HG02884 (cell line): ENCODE measurements around the gene KRT16.
"Not testable (repeated sequence)": the region's sequence is repeated elsewhere in the genome, so short reads cannot be mapped to it uniquely, and the experiment has no call there.

Source experiments
- ATAC-seq: cut with Tn5 transposase; IDR thresholded peaks from one replicate; pipeline ENCODE4 v1.9.1; 2021; ENCODE audit warnings: mild to moderate bottlenecking, moderate library complexity; ENCODE audit not compliant: unreplicated experiment

Gene KRT16

DNA sequence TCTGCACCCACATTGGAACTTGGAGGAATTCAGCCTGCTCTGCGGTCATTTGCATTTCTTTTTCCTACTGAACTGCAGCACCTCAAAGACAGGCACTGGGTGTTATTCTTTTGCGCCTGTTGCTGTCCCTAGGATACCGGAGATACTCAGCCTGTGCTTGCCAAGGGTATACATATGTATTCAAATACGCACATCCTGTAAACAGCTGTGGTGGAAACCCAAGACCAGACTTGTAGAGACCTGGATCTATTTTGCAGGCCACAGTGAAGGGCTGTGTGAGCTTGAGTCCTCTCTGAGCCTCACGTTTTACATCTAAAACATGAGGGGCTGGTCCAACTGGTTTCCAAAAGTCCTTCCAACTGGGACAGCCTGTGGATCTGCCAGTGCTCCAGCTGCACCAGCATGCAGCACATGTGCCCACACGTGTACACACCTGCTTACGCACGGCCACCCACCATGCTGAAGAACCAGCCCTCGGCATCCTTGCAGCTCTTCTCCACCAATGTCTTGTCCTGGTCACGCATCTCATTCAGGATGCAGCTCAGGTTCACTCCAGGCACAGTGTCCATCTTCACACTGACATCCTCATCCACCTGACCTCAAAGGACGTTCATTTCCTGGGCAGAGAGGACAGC, 16.2 kb upstream of the KRT16 start:
- ATAC-seq, result not testable (repeated sequence)

DNA sequence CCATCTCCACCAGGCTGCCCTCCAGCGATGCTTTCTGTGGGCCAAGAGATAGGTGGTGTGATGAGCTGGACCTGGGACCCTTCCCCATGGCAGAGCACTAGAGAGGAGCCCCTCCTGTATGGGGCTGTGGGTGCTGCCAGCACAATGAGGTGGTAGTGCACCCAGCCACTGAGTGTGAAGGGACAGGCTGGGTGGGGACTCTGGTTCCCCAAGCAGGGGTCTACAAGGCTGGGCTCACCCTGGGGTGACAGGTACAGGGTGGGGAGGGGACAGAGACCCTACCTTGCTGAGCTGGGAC, 15.5 kb upstream of the KRT16 start:
- ATAC-seq, result not testable (repeated sequence)

DNA sequence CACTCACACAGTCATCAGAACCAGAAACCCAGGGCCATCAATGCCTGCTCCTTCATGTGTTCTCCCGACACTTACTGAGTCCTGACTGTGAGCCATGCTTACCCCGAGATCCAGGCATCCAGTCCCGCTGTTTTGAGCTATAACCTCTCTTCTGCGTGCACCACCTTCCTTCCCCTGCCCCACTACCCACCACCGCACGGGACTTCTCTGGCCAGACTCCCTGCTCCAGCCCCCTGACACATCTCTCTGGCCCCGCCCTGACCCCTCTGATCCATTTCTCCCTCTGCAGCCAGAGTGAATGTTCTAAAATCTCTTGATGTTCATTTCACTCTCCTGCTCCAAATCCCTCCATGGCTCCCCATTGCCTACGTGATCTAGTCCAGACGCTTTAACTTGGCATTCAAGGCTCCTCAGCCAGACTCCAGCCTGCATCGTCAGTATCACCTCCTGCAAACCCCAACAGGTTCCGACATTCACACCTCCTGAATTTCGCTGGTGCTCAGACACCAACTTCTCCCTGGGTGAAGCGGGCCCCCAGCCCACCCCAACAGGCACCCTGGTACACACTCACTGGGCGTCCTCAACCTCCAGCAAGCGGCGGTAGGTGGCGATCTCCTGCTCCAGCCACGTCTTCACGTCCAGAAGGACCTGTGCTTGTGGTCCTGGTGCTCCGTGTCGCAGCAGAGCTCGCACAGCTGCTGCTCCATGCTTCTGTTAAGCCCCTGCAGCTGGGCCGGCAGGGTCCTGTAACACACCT, 14.9 kb upstream of the KRT16 start:
- ATAC-seq, result no peak

DNA sequence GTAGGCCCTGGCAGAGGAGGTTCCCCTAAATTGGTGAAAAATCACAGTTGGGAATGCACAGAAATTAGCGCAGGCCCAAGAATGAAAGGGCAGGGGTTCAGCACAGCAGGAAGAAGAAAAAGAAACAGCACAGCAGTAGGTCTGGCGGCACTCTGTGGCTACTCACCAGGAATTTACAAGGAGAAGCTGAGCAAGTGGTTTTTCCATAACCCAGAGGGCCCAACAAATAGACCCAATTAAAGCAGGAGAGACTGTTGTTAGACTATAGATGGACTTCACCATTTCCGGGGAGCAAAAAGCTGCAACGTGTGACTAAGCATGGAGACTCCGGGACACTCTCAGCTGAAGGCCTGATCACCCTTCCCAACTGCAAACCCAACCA, 14.3 kb upstream of the KRT16 start:
- ATAC-seq, result not testable (repeated sequence)

DNA sequence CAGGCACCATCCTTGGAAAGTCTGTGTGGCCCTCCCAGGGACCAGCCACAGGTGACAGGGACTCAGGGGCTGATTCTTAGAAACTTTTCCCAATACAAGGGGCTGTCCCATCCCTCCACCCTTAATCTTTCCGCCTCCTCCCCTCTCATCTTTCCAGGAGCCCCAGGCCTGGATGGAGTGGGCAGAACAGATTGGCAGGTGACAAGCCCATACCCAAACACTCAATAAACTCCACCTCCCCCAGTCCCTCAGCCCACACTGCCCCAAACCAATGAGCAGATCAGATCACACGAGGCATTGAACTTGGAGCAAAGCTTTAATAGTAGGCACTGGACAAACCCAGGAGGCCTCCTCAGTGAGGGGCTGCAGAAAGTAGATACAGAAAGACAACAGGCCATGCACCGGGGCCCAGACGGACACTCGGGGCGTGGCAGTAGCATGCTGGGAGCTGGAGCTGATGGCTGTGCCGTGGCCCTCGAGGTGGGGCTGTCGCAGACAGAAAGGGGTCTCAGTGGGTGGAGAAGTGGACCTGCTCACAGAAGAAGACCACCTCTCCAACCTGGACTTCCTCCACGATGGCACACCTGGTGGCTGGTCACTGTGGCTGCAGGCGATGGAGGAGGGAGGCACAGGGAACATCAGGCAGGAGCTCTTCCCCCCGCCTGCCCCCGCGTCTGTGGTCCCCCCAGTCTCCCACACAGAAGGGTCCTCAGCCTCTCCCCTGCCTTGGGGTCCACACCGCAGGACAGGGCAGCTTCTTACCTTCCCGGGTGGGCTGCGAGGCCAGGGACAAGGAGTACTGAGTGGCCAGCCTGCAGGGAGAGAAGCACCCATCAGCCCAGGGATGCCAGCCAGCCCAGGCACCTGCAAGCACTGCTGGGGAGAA, 13.7 kb upstream of the KRT16 start:
- not testable (repeated sequence) for ATAC-seq

DNA sequence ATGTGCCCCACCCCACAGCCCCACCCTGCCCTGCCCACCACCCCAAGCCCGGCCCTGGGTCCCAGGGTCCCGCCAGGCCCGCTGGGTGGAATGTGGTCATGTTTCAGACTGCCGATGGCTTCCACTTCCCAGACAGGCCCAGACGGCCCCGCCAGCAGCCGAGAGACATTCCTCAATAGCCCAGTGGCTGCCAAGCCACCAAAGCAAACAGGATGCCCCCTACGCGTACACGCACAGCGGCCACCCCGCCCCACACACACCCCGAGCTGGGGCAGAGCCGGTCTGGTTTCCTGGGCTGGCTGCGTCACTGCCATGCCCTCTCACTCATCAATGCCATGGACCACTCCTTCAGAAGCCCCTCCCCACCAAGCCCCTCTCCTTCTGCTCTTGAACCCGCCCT, 13.0 kb upstream of the KRT16 start:
- no peak for ATAC-seq

DNA sequence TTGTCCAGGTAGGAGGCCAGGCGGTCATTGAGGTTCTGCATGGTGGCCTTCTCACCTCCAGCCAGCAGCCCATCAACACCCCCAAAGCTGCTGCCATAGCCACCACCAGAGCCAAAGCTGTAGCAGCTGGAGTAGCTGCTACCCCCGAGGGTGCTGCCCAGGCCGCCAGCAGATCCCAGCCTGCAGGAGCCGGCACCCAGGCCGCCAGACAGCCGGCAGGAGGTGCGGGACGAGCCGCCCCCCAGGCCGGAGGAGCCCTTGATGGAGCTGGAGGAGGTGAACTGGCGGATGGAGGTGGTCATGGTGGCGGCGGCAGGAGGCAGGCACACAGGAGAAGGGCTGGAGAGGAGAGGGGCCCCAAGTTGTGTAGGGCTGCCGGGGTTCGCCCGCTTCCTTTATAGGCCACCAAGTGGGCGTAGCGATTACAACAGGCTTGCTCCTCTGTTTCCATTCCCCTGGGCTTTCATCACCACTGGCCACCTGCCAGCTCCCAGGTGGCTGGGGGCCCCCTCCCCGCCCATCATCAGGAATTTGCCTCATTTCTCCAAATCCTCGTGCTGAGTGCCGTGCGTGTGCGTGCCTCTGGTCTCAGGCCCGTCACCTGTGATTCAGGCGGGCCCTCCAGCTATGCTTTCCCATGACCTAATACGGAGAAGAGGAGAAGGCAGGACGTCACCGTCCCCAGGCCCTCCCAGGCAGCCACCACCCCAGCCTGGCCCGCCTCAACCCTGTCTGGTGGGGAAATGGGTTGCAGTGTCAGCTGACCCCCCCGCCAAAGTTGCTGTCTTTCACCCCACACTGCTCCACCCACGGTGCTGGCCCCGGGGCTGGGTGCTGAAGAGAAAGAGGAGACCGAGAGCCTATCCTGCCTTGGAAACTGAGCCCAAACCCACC, 11.9 kb upstream of the KRT16 start, which contains the start of gene KRT17:
TSS of gene KRT17 (minus strand) at position 368 of the 894 bp plus-strand sequence. CDS start at position 302, 66 bp downstream.
- ATAC-seq, result no peak

DNA sequence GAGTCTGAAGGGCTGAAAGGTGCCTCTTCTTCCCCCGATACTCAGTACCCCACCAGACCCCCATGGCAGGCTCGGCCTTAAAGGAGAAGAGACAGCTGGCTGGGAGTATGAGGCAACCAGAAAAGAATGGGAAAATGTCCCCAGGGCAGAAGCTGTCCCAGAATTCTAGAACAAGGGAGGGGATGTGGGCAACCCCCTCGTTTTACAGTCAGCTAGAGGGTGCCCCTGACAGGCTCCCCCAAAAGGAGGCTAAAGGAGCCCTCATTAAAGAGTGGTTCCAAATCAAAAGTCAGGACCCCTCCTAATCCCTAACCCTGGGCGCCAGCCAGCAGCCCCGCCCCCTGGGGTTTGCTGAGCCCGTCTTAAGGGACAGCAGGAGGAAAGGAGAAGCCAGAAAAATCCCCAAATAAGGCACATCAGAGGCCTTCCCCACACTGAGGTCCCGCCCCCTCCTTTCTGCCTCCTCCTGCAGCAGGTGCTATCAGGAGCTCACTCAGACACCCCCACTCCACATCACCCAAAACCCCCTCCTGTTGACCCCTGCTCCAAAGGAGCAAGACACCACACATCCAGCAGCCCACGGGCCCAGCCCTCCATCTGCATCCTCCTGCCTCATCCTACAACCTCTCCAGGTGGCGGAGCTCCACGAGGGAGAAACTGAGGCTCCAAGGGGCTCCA, 10.8 kb upstream of the KRT16 start:
- not testable (repeated sequence) for ATAC-seq

DNA sequence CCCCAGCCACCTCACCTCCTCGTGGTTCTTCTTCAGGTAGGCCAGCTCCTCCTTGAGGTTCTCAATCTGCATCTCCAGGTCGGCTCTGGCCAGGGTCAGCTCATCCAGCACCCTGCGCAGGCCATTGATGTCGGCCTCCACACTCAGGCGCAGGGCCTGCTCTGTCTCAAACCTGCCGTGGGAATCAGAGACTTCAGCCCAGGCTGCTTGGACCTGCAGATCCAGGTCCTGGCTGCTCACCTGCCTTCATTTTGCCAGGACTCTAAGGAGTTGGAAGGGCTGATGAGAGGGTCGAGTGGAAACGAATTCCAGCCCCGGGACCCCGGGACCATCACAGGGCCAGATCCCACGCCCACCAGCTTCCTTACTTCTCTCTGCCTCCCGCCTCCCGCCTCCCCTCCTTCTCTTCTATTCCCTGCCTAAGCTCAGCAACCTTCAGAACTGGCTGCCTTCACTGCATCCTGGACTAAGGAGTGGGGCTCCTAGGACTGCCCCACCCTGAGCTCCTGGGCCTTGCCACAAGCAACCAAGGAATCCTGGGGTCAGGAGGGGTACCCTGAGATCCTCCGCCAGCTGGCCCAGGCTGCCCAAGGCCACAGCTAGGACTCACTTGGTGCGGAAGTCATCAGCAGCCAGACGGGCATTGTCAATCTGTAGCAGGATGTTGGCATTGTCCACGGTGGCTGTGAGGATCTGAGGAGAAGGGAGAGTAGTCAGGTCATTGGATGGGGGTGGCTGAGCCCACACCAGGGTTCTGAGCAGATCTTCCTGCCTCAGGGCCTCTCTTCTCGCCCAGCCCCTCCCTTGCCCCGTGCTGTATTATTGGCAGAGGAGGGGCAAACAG, 10.0 kb upstream of the KRT16 start:
- ATAC-seq, result not testable (repeated sequence)

DNA sequence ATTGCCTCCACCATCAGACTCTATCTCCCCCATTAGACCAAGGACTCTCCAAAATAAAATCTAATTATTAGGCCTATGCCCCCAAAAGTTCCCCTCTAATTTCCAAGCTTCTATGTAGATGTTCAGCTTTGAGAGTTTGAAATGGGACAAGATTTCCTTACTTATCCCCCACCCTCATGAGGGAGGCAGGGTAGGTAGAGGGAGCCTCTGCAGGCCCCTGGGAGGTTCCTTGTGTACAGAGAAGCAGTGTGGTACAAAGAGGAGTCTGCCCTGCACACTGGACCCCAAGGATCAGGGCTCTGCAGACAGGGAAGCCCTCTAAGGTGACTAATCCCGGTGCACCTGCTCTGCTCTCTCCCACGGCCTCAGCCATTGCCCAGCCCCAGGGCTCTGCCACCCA, 9.3 kb upstream of the KRT16 start:
- ATAC-seq, result no peak

DNA sequence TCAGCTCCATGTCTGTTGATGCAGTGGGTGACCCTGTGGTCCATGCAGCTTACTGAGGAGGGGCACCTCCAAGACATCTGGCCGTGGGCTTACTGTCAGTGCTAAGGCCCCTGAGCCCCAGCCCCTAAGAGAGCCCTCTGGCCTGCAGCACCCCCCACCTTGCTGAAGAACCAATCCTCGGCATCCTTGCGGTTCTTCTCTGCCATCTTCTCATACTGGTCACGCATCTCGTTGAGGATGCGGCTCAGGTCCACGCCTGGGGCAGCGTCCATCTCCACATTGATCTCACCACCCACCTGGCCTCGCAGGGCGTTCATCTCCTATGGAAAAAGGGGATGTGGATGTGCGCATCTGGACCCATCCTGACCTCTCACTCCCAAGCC, 8.9 kb upstream of the KRT16 start:
- ATAC-seq, result not testable (repeated sequence)

DNA sequence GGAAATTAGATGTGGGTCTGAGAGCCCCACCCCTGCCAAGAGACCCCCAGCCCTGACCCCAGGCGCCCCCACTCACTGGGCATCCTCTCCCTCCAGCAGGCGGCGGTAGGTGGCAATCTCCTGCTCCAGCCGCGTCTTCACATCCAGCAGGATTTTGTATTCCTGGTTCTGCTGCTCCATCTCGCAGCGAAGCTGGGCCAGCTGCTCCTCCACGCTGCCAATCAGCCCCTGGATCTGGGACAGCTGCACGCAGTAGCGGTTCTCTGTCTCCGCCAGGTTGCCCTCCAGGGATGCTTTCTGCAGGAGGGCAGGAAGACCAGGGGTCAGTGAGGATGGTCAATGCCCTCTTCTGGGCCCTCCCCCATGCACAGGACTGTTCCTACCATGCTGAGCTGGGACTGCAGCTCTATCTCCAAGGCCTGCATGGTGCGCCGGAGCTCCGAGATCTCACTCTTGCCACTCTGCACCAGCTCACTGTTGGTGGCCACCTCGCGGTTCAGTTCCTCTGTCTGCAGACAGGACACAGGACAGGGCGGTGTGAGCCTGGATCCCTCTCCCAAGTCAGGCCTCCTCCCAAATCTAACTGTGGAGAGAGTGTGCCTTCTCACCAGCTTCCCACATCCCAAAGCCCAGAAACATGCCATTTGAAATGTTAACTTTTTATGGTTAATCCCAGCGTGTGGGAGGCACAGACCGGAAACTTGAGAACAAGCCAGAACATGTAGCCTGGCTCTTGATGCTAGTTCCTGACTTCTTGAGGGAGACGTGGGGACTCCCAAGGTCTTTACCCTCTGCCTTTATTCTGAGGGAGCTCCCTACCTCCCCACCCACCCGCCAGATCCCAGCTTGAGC, 8.2 kb upstream of the KRT16 start:
- no peak for ATAC-seq

DNA sequence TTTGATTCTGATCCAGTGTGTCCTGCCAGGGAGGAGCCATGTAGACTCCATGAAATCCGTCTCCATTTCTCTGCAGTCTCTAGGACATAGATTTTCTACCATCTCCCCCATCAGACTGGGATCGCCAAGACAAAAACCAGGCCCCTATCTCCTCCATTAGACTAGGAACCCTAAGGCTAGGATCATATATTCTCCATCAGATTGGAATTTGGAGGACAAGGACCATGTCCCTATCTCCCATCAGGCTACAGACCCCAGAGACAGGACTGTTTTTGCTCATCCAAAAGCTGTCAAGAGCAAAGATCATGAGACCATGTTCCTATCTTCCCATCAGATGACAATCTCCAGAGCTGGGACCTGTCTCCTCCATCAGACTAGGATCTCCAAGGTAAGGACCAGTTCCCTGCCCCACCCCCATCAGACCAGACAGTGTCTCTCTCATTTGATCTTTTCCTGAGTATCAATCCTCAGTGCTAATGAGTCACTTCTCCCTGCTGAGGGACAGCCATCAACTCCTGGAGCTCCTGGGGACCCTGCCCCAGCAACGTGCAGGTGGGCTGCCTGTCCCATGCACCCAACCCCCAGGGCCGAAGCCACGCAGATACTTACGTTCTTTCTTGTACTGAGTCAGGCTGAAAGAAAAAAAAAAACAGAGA, 7.5 kb upstream of the KRT16 start:
- ATAC-seq, result not testable (repeated sequence)

DNA sequence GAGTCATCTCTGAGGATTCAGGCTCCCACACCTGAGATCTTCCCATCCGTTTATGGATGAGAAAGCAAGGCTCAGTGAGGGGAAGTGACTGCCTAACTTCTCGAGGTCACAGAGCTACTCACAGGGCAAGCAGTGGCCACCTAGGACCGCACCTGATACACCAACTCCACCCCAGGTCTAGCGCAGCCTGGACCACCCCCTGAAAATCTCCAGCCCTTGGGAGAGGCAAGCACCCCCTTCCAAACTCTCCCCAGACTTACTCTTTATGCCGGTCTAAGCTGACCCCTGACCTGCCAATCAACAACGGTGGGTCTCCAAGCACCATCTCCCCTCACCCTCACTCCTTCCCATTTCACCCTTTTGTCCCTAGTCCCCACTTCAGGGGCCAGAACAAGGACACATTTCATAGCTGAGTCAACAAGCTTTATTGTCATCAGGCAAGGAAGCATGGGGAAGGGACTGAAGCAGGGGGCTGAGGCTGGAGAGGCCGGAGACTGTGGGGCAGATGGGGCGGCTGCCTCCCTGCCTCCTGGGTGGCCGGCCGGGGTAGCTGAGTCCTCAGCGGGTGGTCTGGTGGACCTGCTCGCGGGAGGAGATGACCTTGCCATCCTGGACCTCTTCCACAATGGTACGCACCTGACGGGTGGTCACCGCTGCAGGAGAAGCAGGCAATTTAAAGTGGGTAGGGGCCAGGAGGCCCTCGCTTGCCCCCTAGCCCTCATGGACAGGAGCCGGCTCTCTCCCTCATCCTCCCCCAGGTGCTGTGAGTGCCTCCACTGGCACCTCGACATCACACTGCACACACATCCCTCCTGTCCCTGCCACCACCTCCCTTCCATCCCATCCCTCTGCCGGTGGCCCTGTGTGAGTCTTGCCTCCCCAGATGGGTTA, 6.7 kb upstream of the KRT16 start:
- no peak for ATAC-seq

DNA sequence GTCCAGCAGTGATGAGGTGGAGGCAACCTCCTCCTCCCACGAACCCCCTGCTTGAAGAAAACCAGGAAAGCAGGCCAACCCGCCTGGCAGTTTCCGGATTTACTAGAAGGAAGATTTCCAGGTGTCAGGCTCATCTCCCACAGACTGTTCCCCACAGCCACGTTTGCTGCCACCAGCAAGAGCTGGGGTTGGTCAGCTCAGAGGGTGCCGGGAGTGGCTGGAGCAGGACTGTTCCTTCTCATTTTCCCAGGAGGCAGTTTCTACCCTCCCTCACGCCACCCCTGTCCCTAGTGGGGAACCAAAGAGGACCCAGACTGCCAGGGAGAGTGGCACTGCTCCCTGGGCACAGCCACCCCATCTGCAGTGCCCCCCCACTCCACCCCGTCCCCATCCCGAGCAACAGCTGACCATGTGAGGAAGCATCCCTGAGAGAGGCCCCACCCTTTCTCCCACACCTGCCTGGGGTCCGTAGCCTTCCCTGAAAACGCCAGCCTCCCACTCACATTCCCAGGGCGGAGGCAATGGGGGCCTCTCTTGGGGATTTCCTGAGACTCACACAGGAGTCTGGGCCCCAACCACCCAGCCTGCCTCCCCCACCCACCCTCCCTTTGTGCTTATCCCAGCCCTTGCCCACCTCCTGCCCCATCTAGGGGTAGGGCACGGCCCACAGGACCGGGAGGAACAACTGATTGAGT, 5.9 kb upstream of the KRT16 start:
- ATAC-seq, result no peak

DNA sequence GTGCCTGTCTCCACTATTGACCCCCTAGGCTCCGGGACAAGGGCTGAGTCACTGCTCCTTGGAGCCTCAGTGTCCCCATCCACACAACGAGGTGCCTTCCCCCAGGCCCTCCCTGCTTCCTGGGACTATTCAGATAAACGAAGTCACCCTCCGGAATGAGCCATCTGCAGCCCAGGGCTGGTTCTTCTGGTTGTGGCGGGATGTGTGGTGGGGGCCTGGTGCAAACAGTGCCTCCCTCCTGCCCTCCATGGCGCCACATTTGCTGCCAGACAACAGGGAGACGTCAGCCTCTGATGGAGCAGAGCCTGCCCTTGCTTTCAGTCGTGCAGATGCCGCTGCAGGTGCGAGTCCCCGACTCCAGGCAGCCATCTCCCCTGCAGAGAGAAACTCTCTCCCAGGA, 5.1 kb upstream of the KRT16 start:
- ATAC-seq, result no peak
